ENCODE results near the gene ANKRD10.

Gene ANKRD10

GRCh38 chr13:110885516-110885915 is 29.4 kb downstream of the ANKRD10 start:
- no peak for DNase-seq

- no peak for DNase-seq
These were observed 30.4 kb downstream of the ANKRD10 start for GRCh38 chr13:110884517-110884916.

DNA sequence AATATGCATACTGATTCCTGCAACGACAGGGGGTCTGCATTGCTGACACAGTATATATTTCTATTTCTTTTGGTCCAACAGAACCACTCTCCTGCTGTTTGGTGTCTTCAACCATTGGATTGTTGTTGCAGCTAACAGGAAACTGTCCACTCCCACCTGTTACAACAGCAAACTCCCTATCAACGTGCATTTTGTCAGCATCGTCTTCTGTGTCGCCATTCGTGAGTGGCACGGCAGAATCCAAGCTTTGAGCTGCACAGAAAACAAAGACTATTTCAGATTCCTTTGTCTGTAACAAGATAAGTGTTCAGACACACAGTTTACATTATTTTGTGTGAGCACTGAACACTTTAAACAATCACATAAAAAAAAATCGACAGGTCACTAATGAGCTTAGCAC is 31.3 kb downstream of the ANKRD10 start:
- DNase-seq, result no peak

- no peak for DNase-seq
These were observed 31.9 kb downstream of the ANKRD10 start for GRCh38 chr13:110882972-110883371.

- DNase-seq, result no peak
These were observed 32.8 kb downstream of the ANKRD10 start for GRCh38 chr13:110881839-110882627.

GRCh38 chr13:110880627-110881026 is 34.2 kb downstream of the ANKRD10 start:
- DNase-seq, result no peak

DNA sequence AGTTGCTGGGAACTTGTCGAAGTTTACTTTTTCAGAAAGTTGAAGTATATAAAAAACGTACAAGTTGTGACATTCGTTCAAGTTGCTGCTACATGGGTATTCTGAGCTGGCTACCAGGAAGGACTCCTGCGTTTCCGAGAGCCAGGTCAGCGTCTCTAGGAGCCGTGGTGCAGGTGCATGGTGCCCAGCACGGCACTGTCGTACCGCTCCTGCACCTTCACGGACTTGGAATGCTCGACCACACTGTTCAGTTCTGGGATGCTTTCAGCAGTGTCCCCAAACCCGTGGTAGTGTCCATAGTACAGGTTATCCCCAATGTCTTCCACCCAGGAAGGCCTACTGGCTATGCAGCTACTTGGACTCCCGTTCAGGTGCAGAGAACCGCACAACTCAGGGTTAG is 35.4 kb downstream of the ANKRD10 start:
- no peak for DNase-seq

DNA sequence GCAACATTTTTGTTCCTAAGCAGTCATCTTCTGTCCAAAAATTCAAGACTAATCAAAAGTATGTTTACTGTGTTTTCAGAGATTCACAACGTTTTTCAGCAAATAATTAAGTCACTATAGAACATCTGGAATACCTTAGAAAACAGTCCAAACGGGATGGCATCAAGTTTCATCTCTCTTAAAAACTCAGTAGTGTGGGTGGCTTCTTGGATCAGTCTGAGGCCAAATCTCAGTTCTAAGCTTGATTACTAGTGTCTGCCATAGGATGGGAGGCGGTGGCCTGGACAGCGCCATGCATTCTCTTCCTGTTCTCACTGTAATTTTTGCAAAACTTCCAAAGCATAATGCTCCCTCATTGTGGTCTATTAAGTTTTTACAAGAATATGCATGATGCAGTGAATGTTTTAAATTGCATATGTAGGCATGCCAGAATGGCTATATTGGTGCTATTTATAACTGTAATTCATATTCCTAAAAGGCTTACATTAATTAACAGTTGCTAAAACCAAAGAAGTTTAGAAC is 37.1 kb downstream of the ANKRD10 start:
- DNase-seq, result no peak

DNA sequence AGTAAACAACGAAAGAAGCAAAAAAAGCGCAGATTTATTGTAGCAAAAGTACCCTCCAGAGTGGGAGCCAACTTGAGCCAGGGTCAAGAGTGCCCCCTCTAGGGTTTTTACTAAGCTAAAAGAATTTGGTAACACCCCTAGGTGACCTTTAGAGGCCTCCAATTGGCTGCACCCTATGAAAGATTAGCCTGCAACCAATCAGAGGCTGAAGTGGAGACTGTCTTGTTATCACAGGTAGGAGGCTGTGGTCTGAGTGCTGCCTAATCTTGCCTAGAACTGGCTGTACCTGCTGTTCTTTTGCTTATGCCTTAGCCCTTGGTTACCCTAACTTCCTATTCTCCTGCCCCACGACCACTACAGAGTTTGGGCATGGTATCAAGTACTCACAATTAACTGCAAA is 38.3 kb downstream of the ANKRD10 start:
- no peak for DNase-seq

DNA sequence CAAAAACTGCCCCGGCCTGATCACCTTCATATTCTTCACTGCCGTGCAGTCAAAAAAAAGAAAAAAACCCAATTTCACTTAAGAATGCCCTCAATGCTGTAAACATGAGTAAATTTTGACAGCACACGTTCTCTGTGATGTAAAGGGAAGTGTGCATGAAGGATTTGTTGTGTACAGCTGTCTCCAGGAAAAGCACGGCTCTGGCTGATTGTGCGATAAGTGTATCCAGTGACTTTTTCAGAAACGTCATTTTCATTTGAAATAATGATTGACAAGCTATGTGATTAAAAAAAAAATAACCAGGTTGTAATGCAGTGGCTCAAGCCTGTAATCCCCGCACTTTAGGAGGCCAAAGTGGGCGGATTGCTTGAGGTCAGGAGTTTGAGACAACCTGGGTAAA is 39.6 kb downstream of the ANKRD10 start:
- no peak for DNase-seq

DNA sequence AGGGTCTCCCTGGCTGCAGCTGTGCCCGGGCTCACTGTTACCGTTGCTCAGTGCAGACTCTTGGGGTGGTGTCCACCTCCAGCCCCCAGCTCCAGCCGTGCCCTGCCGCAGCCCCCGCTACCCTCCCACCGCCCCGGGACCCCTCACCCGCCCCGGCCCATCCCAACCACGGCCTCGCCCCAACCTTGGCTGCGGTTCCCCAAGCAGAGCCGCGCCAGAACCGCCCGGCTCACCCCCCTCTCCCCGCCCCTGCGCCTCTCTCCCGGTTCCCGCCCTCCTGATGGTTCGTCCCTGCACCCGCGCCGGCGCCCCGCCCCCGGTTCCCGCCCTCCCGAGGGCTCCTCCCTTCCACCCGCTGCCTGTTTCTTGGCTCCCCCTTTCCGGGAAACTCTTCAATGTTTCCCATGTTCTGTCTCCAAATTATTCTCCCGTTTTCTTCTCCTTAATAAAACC is 40.3 kb downstream of the ANKRD10 start:
- peak; percentile 74 for DNase-seq

DNA sequence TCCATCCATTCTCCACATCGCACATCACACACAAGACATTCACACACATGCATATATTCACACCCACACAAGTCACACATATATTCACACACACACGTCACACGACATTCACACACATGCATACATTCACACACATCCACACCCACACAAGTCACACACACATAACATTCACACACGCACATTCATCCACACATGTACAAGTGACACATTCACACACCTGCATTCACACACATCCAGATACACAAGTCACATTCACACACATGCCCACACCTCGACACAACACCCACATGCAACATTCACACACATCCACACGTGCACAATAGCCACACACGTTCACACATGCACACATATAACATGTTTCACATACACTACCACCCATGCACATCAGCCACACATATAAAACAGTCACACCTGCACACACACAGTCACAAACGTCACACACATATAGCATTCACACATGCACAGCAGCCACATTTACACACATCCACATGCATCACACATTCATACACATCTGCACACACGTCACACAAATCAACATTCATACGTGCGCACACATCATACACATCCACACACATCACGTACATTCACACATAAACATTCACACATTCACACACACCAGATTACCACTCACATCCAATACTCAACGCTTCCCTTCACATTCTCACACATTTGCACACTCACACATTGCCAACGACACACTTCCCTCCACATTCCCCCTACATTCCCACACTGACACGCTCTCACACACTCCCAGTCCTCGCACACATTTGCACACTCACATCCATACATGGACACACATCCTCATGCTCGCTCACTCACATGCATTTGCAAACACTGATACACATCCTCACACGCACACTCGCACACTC is 41.0 kb downstream of the ANKRD10 start:
- DNase-seq, result no peak

- DNase-seq, result no peak
These were observed 41.9 kb downstream of the ANKRD10 start for GRCh38 chr13:110872768-110873638.

- no peak for DNase-seq
These were observed 42.7 kb downstream of the ANKRD10 start for GRCh38 chr13:110872034-110872767.

- peak; percentile 81 for DNase-seq
These were observed 44.8 kb downstream of the ANKRD10 start for GRCh38 chr13:110869805-110870706.

DNA sequence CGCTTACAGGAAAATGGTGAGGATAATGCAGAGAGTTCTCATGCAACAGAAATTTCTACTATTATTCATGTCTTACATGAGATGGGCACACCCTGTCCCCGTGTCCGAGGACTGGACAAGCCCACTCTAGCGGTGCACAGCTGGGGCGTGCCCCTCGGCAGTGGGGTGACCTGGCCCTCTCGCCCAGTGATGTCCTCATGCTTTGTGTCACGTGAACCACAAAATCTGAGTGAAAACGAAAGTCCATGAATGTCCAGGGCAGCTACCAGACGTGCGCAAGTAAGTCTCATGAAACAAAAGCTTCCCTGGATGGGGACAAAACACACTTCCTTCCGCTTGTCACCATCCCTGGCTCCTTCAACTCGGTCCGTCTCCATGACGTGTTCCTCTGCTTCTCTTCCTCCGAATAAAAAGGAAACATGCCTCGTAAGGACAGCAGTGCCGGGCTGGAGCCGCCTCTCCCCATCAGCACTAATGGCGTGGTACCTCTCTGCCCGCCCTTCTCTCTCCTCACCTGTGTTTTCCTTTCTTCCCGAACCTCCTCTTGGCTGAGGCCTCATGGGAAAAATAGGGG is 45.6 kb downstream of the ANKRD10 start:
- DNase-seq, result peak; percentile 80

DNA sequence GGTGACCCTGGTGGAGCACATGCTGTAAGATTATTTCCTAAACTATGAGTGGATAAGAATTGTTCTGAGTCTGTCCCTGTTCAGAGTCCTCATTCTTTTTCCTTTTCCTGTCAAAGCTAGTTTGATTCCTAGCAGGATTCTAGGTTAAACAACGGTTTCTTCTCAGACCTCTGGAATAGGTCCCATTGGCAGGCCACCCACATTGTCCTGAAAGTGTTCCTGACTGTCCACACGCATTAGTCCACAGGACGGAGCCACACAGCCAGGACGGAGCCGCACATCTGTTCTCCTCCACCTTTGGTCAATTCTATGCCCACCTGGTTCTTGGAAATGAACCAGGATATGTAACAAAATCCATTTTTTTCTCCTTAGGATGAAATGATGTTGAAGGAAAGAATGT is 46.1 kb downstream of the ANKRD10 start:
- no peak for DNase-seq

DNA sequence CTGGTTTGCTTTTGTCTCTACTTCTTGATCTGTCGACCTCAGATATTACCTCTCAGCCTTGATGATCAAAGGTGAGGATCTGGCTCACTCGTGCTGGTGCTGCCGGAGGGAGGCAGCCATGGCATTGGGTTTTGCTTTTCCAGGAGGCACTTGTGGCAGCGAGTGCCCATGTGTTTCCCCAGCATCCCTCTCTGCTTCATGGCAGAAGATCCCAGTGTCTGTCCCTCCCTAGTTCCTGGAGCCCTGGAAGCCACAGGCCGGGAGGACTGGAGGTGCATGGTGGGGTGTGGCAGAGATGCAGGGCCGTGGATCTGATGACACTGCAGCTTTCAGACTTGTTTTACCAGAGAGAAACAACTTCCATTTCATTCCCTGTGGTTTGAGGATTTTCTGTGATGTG is 47.5 kb downstream of the ANKRD10 start:
- DNase-seq, result no peak

GRCh38 chr13:110866491-110867170 is 48.2 kb downstream of the ANKRD10 start:
- no peak for DNase-seq

- no peak for DNase-seq
These were observed 51.2 kb downstream of the ANKRD10 start for GRCh38 chr13:110863685-110864084.

Measured in NCI-H2029 (cell line).